Measurements from ENCODE around the gene FAM83G.

DNA sequence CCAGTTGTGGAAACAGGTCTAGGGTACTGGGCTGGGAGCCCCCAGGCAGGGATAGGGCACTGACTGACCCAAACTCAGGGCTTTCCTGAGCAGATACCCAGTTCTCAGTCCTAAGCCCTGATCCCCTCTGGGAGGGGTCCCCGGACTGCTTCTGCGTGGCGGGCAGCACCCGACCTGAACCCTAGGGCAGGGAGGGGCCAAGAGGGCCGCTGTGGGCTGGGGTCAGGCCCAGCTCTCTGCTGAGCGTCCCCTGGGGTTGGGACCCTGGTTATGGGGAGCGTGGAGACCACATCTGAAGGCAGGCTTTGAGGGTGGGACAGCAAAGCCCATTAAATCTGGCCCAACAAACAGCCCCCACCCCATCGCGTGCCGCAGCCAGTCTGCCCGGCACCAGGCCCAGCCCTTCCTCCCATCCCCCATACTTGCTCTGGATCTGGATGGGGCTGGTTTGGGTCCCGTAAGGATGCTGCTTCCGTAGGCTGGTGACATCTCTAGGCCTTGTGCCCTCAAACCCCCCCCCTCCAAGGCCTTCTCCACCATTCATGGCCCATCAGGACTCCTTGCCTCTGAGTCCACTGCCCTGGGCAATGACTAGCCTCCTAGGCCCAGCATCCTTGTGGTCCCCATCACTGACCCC lies 691 bp upstream of the FAM83G start:
- TF ChIP-seq, protein P1, sequence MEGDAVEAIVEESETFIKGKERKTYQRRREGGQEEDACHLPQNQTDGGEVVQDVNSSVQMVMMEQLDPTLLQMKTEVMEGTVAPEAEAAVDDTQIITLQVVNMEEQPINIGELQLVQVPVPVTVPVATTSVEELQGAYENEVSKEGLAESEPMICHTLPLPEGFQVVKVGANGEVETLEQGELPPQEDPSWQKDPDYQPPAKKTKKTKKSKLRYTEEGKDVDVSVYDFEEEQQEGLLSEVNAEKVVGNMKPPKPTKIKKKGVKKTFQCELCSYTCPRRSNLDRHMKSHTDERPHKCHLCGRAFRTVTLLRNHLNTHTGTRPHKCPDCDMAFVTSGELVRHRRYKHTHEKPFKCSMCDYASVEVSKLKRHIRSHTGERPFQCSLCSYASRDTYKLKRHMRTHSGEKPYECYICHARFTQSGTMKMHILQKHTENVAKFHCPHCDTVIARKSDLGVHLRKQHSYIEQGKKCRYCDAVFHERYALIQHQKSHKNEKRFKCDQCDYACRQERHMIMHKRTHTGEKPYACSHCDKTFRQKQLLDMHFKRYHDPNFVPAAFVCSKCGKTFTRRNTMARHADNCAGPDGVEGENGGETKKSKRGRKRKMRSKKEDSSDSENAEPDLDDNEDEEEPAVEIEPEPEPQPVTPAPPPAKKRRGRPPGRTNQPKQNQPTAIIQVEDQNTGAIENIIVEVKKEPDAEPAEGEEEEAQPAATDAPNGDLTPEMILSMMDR (conservative IDR thresholded peaks at IDR 0.05; ENCODE audit: low read length) = no peak
- TF ChIP-seq EZH2phosphoT487 (IDR thresholded peaks at IDR 0.05; ENCODE audit: borderline replicate concordance, low read depth, low read length) = no peak
